ENCODE measurements around the gene ARHGAP26.
"Not testable (repeated sequence)": the region's sequence is repeated elsewhere in the genome, so short reads cannot be mapped to it uniquely, and the experiment has no call there.

Gene ARHGAP26

DNA sequence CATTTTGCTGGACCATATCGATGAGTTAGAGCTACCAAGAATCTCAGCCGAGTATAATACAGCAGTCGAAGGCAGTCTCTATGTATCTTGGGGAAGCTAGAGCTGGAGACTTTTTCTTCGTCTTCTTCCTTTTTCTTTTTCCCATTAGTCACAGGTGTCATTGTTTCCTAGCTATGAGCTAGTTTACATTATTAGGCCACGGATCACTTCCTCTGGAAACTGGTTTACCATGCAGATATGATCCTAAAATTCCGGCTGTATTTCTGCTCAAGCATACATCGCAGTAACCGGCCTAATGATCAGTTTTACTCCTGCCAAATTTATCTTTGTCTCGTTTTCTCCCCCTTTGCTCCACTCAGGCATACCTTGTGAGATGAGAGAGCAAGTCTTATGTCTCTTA lies 312.8 kb downstream of the ARHGAP26 start:
- FAIRE-seq (no peak), DNase-seq (ENCODE audit: insufficient read length, low spot score) (no peak)
- TF ChIP-seq POLR2A (IDR thresholded peaks at IDR 0.05; ENCODE audit: low read depth, low read length): no peak

GRCh38 chr5:143084407-143084806 lies 314.2 kb downstream of the ARHGAP26 start:
- no peak for FAIRE-seq

DNA sequence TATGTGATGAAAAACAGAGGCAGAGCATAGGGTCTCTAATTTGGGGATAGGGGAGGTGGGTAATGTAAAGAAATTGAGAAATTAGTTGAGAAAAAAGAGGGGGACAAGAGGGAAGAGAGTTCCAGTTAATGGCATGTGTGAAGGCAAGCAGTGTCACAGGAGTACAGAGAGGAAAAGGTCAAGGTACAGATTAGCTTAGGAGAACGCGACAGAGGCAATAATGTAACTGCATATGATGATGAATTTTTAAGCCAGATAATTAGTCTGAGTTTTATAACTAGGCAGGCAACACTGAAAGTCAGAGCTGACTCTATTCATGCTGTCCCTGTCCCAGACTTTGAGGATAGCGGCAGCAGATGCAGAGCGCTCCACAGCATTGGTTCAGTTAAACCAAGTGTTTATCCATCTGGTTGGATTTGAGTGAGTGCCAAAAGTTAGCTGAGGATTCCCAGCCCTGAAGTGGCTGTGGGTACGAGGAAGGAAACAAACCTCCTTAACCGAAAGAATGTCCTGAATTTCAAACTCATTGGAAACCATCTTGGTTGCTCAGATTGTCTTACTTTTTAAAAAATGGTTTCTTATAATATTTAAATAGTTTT lies 315.2 kb downstream of the ARHGAP26 start:
- no peak for DNase-seq (ENCODE audit: insufficient read length, low spot score)
- no peak for TF ChIP-seq POLR2A (IDR thresholded peaks at IDR 0.05; ENCODE audit: low read depth, low read length)

More at GRCh38 chr5:143084407-143084806, 314.2 kb downstream of the ARHGAP26 start:
- TF ChIP-seq POLR2A (IDR thresholded peaks at IDR 0.05; ENCODE audit: low read depth, low read length): no peak
- DNase-seq (ENCODE audit: insufficient read length, low spot score): no peak

GRCh38 chr5:143086546-143086907 lies 316.4 kb downstream of the ARHGAP26 start:
- FAIRE-seq: no peak
- no peak for TF ChIP-seq POLR2A (IDR thresholded peaks at IDR 0.05; ENCODE audit: low read depth, low read length)
- no peak for DNase-seq (ENCODE audit: insufficient read length, low spot score)

More for the DNA sequence above, 315.2 kb downstream of the ARHGAP26 start:
- no peak for FAIRE-seq

- DNase-seq (ENCODE audit: insufficient read length, low spot score) (peak; percentile 20), FAIRE-seq (peak; percentile 23)
- no peak for TF ChIP-seq POLR2A (IDR thresholded peaks at IDR 0.05; ENCODE audit: low read depth, low read length)
Observed at GRCh38 chr5:143086908-143087637, 316.9 kb downstream of the ARHGAP26 start.

DNA sequence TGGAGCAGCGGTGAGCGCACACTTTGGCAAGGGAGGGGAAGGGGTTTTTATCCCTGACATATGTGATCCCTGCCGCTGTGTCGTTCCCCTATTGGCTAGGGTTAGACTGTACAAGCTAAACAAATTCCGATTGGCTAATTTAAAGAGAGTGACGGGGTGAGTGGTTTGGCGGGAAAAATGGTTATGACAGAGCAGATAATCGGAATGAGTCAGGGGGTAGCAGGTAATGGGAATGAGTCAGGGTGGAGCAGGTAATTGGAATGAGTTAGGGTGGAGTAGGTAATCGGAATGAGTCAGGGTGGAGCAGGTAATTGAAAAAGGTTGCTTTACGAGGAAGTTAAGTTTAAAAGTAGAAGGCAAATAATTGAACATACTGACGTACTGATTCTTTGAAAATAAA lies 318.5 kb downstream of the ARHGAP26 start:
- DNase-seq (ENCODE audit: insufficient read length, low spot score); FAIRE-seq: not testable (repeated sequence)

GRCh38 chr5:143090044-143090443 lies 319.9 kb downstream of the ARHGAP26 start:
- DNase-seq (ENCODE audit: insufficient read length, low spot score); FAIRE-seq: not testable (repeated sequence)

DNA sequence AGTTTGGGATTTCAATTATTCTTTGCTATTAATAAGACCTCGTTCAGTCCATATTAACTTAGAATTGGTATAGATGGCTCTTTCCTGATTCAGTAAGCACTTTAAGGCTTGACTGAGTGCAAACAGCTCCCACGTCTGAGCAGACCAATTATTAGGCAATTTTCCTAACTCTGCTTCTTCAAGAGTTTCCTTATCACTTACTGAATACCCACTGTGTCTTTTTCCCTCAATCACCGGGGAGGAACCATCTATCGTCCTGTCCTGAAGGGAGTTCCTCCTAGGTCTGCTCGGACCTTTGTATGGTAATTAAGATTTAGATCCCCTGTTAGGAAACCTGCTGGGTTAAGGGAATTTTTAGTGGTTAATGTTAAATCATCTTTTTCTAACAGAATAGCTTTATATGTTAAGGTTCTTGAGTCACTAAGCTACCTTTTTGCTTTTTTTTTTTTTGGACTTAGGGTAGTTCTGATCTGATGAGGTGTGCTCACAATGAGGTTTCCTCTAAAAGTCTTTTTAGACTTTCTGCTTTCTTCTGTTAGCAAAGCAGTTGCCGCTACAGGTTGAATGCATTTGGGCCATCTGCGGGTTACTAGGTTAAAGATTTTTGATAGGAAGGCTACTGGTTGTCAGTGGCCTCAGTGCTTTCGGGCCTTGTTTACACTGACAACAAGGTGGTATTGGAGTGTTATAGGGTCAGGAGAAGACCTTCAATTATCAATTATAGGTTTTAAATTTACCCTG lies 322.7 kb downstream of the ARHGAP26 start:
- not testable (repeated sequence) for FAIRE-seq; DNase-seq (ENCODE audit: insufficient read length, low spot score)

DNA sequence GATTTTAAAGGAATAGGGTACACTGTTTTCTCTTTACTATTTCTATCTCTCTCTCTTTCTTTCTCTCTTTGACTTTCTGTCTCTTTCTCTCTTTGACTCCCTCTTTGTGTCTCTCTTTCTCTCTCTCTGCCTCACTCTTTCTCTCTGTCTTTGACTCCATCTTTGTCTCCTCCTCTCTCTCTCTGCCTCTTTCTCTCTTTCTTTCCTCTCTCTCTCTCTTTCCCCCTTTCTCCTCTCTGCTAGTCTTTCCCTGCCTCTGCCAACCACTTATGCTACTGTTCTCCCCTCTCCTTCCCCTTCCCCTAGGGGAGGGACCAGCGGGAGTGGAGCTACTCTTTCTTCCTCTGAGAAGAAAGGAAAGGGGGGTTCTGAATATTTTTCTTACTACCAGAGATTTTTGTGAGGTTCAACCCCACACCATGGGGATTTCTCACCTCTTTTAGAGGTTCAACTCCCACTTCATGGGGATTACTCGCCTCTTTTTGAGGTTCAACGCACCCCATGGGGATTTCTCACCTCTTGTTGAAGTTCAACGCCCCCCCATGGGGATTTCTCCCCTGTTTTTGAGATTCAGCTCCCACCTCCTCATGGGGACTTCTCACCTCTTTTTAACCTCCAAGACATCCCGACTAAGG lies 323.4 kb downstream of the ARHGAP26 start:
- FAIRE-seq (no peak), DNase-seq (ENCODE audit: insufficient read length, low spot score) (no peak)
- TF ChIP-seq POLR2A (IDR thresholded peaks at IDR 0.05; ENCODE audit: low read depth, low read length): no peak

DNA sequence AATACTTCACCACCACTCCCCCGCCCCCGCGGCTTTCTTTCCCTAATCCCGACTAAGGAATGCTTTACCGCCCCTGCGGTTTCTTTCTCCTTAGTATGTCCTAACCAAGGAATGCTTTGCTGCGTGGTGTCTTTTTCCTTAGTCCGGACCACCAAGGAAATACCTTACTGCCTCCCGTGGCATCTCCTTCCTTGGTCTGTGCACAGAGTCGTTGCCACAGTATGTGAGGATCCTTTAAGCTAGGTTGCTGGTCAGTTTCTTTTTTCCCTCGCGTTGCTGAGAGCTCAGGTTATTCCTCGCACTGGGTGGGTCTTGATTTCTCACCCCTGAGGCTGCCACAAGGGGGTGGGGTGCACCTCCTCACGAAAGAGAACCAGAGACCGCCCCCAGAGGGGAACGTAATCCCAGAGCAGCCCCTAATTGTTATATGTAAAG lies 323.9 kb downstream of the ARHGAP26 start:
- no peak for DNase-seq (ENCODE audit: insufficient read length, low spot score)
- no peak for FAIRE-seq
- TF ChIP-seq POLR2A (IDR thresholded peaks at IDR 0.05; ENCODE audit: low read depth, low read length): no peak

GRCh38 chr5:143094608-143095007 lies 324.4 kb downstream of the ARHGAP26 start:
- FAIRE-seq: peak; percentile 6
- DNase-seq (ENCODE audit: insufficient read length, low spot score): not testable (repeated sequence)

DNA sequence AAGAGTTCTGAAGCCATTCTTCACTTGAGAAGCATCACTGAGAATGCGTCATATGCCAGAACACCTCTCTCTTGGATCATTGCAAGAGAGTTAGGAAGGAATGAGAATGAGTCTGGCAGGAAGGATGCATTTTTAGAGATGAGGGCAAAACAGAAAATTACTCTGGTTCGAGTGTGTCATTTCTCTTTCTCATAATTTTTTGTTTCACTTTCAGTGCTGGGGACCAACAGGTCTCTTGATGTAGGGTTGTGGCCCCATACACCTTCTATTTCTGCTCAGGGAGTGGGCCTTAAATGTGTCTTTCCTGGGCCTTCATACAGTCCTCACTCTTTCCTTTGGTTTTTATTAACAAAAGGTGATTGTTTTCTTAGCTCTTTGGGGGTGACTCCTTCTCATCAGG lies 330.9 kb downstream of the ARHGAP26 start:
- FAIRE-seq (no peak), DNase-seq (ENCODE audit: insufficient read length, low spot score) (no peak)
- TF ChIP-seq POLR2A (IDR thresholded peaks at IDR 0.05; ENCODE audit: low read depth, low read length): no peak

- FAIRE-seq (no peak), DNase-seq (ENCODE audit: insufficient read length, low spot score) (no peak)
- no peak for TF ChIP-seq POLR2A (IDR thresholded peaks at IDR 0.05; ENCODE audit: low read depth, low read length)
Observed at GRCh38 chr5:143101725-143102386, 331.7 kb downstream of the ARHGAP26 start.

- no peak for TF ChIP-seq POLR2A (IDR thresholded peaks at IDR 0.05; ENCODE audit: low read depth, low read length)
- FAIRE-seq (no peak), DNase-seq (ENCODE audit: insufficient read length, low spot score) (no peak)
Observed at GRCh38 chr5:143102411-143102810, 332.2 kb downstream of the ARHGAP26 start.
